Neural progenitor cell (in vitro differentiated cells): ENCODE data around the gene PRAC2. TPM values are rescaled to one million over a fixed set of nuclear protein-coding genes. Genes with fewer than 3 reads are reported as not detected.

Experiments used
- DNase-seq: peaks from one replicate; pipeline ENCODE4 v3.0.0-alpha.2; 2016; ENCODE audit warnings: low spot score
- H2AFZ ChIP-seq: fragments of 200-600 bp; sonication (generic); replicated peaks from 2 replicates; pipeline ENCODE4 v1.6.1; 2016; ENCODE audit warnings: antibody characterized with exemption
- H3F3A ChIP-seq: fragments of 200-600 bp; sonication (generic); 2 replicates; pipeline ENCODE4 v1.6.1; 2016; ENCODE audit warnings: antibody characterized with exemption, low read depth
- H3K27ac ChIP-seq: fragments of 200-600 bp; sonication (generic); 2 replicates; pipeline ENCODE4 v1.5.1; 2016; ENCODE audit warnings: mild to moderate bottlenecking
- H3K27me3 ChIP-seq: fragments of 200-600 bp; sonication (generic); 2 replicates; pipeline ENCODE4 v1.6.1; 2016; ENCODE audit warnings: mild to moderate bottlenecking, moderate library complexity
- H3K36me3 ChIP-seq: fragments of 200-600 bp; sonication (generic); 2 replicates; pipeline ENCODE4 v1.5.1; 2016
- H3K4me1 ChIP-seq: fragments of 200-600 bp; sonication (generic); 2 replicates; pipeline ENCODE4 v1.6.1; 2016; ENCODE audit warnings: mixed run types
- H3K4me2 ChIP-seq: fragments of 200-600 bp; sonication (generic); 2 replicates; pipeline ENCODE4 v1.6.1; 2016
- H3K4me3 ChIP-seq: fragments of 200-600 bp; sonication (generic); 2 replicates; pipeline ENCODE4 v1.5.1; 2016
- H3K79me2 ChIP-seq: fragments of 200-600 bp; sonication (generic); 2 replicates; pipeline ENCODE4 v1.6.1; 2016; ENCODE audit warnings: low read depth
- H3K9ac ChIP-seq: fragments of 200-600 bp; sonication (generic); 2 replicates; pipeline ENCODE4 v1.6.1; 2016
- H3K9me3 ChIP-seq: fragments of 200-600 bp; sonication (generic); 2 replicates; pipeline ENCODE4 v1.5.1; 2016; ENCODE audit warnings: low read depth
- H4K20me1 ChIP-seq: fragments of 200-600 bp; sonication (generic); 2 replicates; pipeline ENCODE4 v1.6.1; 2016; ENCODE audit warnings: low read depth
- H3K27ac Mint-ChIP-seq: 3 replicates; pipeline ENCODE4 v1.8.0; 2021; ENCODE audit warnings: mixed read lengths
- H3K27me3 Mint-ChIP-seq: 2 replicates; pipeline ENCODE4 v1.8.0; 2022; ENCODE audit warnings: low read depth, mild to moderate bottlenecking, inconsistent platforms, moderate library complexity, mixed read lengths; ENCODE audit not compliant: insufficient read depth
- H3K36me3 Mint-ChIP-seq: 3 replicates; pipeline ENCODE4 v1.8.0; 2021; ENCODE audit warnings: mixed read lengths
- H3K4me1 Mint-ChIP-seq: 3 replicates; pipeline ENCODE4 v1.8.0; 2021; ENCODE audit warnings: mixed read lengths
- H3K4me3 Mint-ChIP-seq: 3 replicates; pipeline ENCODE4 v1.8.0; 2021; ENCODE audit warnings: mild to moderate bottlenecking, moderate library complexity, mixed read lengths
- H3K9me3 Mint-ChIP-seq: 3 replicates; pipeline ENCODE4 v1.8.0; 2020; ENCODE audit warnings: mixed read lengths
- CTCF ChIP-seq: fragments of 200-600 bp; sonication (generic); IDR thresholded peaks from 2 replicates; pipeline ENCODE4 v1.5.1; 2017; ENCODE audit warnings: antibody characterized with exemption, mild to moderate bottlenecking
- EZH2 ChIP-seq: fragments of 200-600 bp; sonication (generic); IDR thresholded peaks from 2 replicates; pipeline ENCODE4 v1.6.1; 2017; ENCODE audit warnings: antibody characterized with exemption, mild to moderate bottlenecking, moderate library complexity
- EZH2phosphoT487 ChIP-seq: fragments of 200-600 bp; sonication (generic); IDR thresholded peaks from 2 replicates; pipeline ENCODE4 v1.6.1; 2017; ENCODE audit warnings: antibody characterized with exemption
- total RNA-seq: library from RNA; depleted of rRNA; stranded (reverse); fragments of >200 nt; gene quantifications from 2 replicates; pipeline ENCODE4 v1.2.3, GENCODE V29; 2015; ENCODE audit warnings: low replicate concordance

PRAC2 gene
- total RNA-seq, 1 donor from 2014 or later, result not detected

GRCh38 chr17:48722201-48722907 is 631 bp upstream of the PRAC2 start, which contains the start of gene PRAC1:
PRAC1 (minus strand) TSS chr17:48722518; CDS start chr17:48722392, 126 bp downstream.
- Mint-ChIP-seq H3K4me1 (peaks cover 14% of the 10 kb centered on the region), H3K27ac (no peak within 1 kb of the TSS), H3K27me3 (peaks cover 99% of the 10 kb centered on the region), H3K9me3 (peaks cover 6% of the 10 kb centered on the region), H3K36me3 (no peaks in the 10 kb centered on the region), H3K4me3 (no peak within 1 kb of the TSS)
- Histone ChIP-seq H3F3A (peaks cover 21% of the 10 kb centered on the region), H3K4me2 (peak within 1 kb of the TSS; percentile 33), H3K9ac (no peak within 1 kb of the TSS), H2AFZ (no peak within 1 kb of the TSS), H3K4me1 (no peaks in the 10 kb centered on the region), H3K9me3 (no peaks in the 10 kb centered on the region), H3K79me2 (no peaks in the 10 kb centered on the region), H3K27me3 (peaks cover 100% of the 10 kb centered on the region), H4K20me1 (peaks cover 99% of the 10 kb centered on the region), H3K36me3 (no peaks in the 10 kb centered on the region), H3K4me3 (no peak within 1 kb of the TSS), H3K27ac (no peak within 1 kb of the TSS)
- TF ChIP-seq EZH2phosphoT487, result peak; percentile 48
- TF ChIP-seq CTCF, result no peak
- peak; percentile 55 for TF ChIP-seq EZH2
- peak; percentile 20 for DNase-seq

GRCh38 chr17:48723423-48724250 is 652 bp downstream of the PRAC2 start:
- Mint-ChIP-seq H3K27me3 (peaks cover 98% of the 10 kb centered on the region), H3K4me3 (no peak overlapping the region)

More at GRCh38 chr17:48723423-48724250, 652 bp downstream of the PRAC2 start:
- no peak overlapping the region for H3K27ac ChIP-seq
- H3K4me3 ChIP-seq, result no peak overlapping the region
- H3K9me3 ChIP-seq, result no peaks in the 10 kb centered on the region
- H3K4me1 ChIP-seq, result no peaks in the 10 kb centered on the region
- H3K79me2 ChIP-seq, result no peaks in the 10 kb centered on the region
- peak overlapping the region; percentile 33 for H3K4me2 ChIP-seq
- peaks cover 10% of the 10 kb centered on the region for H3F3A ChIP-seq
- no peak overlapping the region for H2AFZ ChIP-seq
- H3K4me1 Mint-ChIP-seq, result peaks cover 7% of the 10 kb centered on the region
- no peaks in the 10 kb centered on the region for H3K36me3 ChIP-seq
- H3K9me3 Mint-ChIP-seq, result peaks cover 6% of the 10 kb centered on the region
- H3K9ac ChIP-seq, result no peak overlapping the region
- peak; percentile 59 for DNase-seq
- H4K20me1 ChIP-seq, result peaks cover 93% of the 10 kb centered on the region
- H3K27ac Mint-ChIP-seq, result no peak overlapping the region
- TF ChIP-seq EZH2phosphoT487 (peak; percentile 85), EZH2 (peak; percentile 88), CTCF (no peak)
- peaks cover 100% of the 10 kb centered on the region for H3K27me3 ChIP-seq
- no peaks in the 10 kb centered on the region for H3K36me3 Mint-ChIP-seq
